ENCODE data around the gene ARFRP1. TPM values are rescaled to one million over a fixed set of nuclear protein-coding genes. Genes with fewer than 3 reads are reported as not detected.

Gene ARFRP1
- total and polyA plus RNA-seq, 8 donors, result 7.6 to 103 (median 35.9) TPM

GRCh38 chr20:63702751-63703470 lies 4.9 kb downstream of the ARFRP1 start:
- no peak for DNase-seq
- Histone ChIP-seq H3K4me3 (no peak overlapping the region), H3K9me3 (no peaks in the 10 kb centered on the region), H3K4me1 (peaks cover 25 to 39% (median 35%) of the 10 kb centered on the region in 4 donors), H3K27ac (no peak overlapping the region), H3K36me3 (peaks cover 22 to 59% (median 45%) of the 10 kb centered on the region in 4 donors), H3K27me3 (no peaks in the 10 kb centered on the region)
- intact Hi-C loops (cut with DNase I; ENCODE audit: low total_unique reads), result no loop called here
- TF ChIP-seq CTCF (IDR thresholded peaks at IDR 0.05), result no peak
- no peak for TF ChIP-seq POLR2A (IDR thresholded peaks at IDR 0.05)
- no peak for TF ChIP-seq EP300 (IDR thresholded peaks at IDR 0.05)
- no peak for TF ChIP-seq POLR2AphosphoS5 (IDR thresholded peaks at IDR 0.05)
- 64 to 78% (median 76%) methylated on average over 9 to 13 of the region's 13 CpGs for WGBS, 5 donors

GRCh38 chr20:63702036-63702665 lies 5.6 kb downstream of the ARFRP1 start:
- Histone ChIP-seq H3K4me1 (peaks cover 31 to 47% (median 40%) of the 10 kb centered on the region in 4 donors), H3K27ac (no peak overlapping the region), H3K4me3 (no peak overlapping the region), H3K36me3 (peaks cover 22 to 59% (median 48%) of the 10 kb centered on the region in 4 donors), H3K27me3 (no peaks in the 10 kb centered on the region), H3K9me3 (no peaks in the 10 kb centered on the region)
- intact Hi-C loops (cut with DNase I; ENCODE audit: low total_unique reads), result no loop called here
- DNase-seq, result no peak
- TF ChIP-seq EP300 (IDR thresholded peaks at IDR 0.05) (no peak), POLR2A (IDR thresholded peaks at IDR 0.05) (no peak), POLR2AphosphoS5 (IDR thresholded peaks at IDR 0.05) (no peak), CTCF (IDR thresholded peaks at IDR 0.05) (no peak)
- WGBS, 5 donors, result 87 to 93% (median 91%) methylated on average over 6 to 16 of the region's 16 CpGs

- intact Hi-C loops (cut with DNase I; ENCODE audit: low total_unique reads), result no loop called here
These were observed 6.3 kb downstream of the ARFRP1 start for GRCh38 chr20:63701329-63702035.

More at GRCh38 chr20:63701329-63702035, 6.3 kb downstream of the ARFRP1 start:
- H3K27ac ChIP-seq, result peak overlapping the region in 1 of 5 donors; percentile 3
- 73 to 80% (median 76%) methylated on average over 5 to 14 of the region's 14 CpGs for WGBS, 5 donors
- peaks cover 31 to 47% (median 40%) of the 10 kb centered on the region in 4 donors for H3K4me1 ChIP-seq
- no peak for DNase-seq
- H3K9me3 ChIP-seq, result no peaks in the 10 kb centered on the region
- H3K27me3 ChIP-seq, result no peaks in the 10 kb centered on the region
- TF ChIP-seq POLR2A (IDR thresholded peaks at IDR 0.05), result no peak
- no peak for TF ChIP-seq EP300 (IDR thresholded peaks at IDR 0.05)
- no peak for TF ChIP-seq POLR2AphosphoS5 (IDR thresholded peaks at IDR 0.05)
- no peak for TF ChIP-seq CTCF (IDR thresholded peaks at IDR 0.05)
- H3K4me3 ChIP-seq, result no peak overlapping the region
- H3K36me3 ChIP-seq, result peaks cover 21 to 56% (median 46%) of the 10 kb centered on the region in 4 donors

All from stomach (tissue), 9 donors.